Ishikawa (cell line): ENCODE results near the gene VTI1B.

Experiments used
- EGR1 ChIP-seq: IDR thresholded peaks from 2 replicates; pipeline ENCODE4 v1.6.1; 2012
- EP300 ChIP-seq: IDR thresholded peaks from 2 replicates; pipeline ENCODE4 v1.6.1; 2012; ENCODE audit warnings: borderline replicate concordance
- NFIC ChIP-seq: IDR thresholded peaks from 2 replicates; pipeline ENCODE4 v1.6.1; 2012
- RAD21 ChIP-seq: IDR thresholded peaks from 2 replicates; pipeline ENCODE4 v1.6.1; 2012; ENCODE audit warnings: low read depth
- REST ChIP-seq: IDR thresholded peaks from 2 replicates; pipeline ENCODE4 v1.6.1; 2012; ENCODE audit warnings: low read depth, mild to moderate bottlenecking

- no peak for TF ChIP-seq RAD21
- no peak for TF ChIP-seq REST
- TF ChIP-seq EGR1: no peak
- TF ChIP-seq NFIC: no peak
- no peak for TF ChIP-seq EP300
These were observed 45.4 kb upstream of the VTI1B start for GRCh38 chr14:67719866-67720265.
